MM.1S (cell line): ENCODE data around the gene LRRC26.

ENCODE experiments used
- EZH2 ChIP-seq: fragments of 300-600 bp; sonication (generic); optimal IDR thresholded peaks from 2 replicates; pipeline ENCODE3; 2017; ENCODE audit warnings: low read depth, mild to moderate bottlenecking, antibody characterized with exemption, low read length, mixed read lengths
- TF ChIP-seq, protein P1 (sequence below): fragments of 300-600 bp; sonication (generic); IDR thresholded peaks from 2 replicates; pipeline ENCODE4 v1.5.1; 2016; ENCODE audit warnings: antibody characterized with exemption, low read length, mixed read lengths

DNA sequence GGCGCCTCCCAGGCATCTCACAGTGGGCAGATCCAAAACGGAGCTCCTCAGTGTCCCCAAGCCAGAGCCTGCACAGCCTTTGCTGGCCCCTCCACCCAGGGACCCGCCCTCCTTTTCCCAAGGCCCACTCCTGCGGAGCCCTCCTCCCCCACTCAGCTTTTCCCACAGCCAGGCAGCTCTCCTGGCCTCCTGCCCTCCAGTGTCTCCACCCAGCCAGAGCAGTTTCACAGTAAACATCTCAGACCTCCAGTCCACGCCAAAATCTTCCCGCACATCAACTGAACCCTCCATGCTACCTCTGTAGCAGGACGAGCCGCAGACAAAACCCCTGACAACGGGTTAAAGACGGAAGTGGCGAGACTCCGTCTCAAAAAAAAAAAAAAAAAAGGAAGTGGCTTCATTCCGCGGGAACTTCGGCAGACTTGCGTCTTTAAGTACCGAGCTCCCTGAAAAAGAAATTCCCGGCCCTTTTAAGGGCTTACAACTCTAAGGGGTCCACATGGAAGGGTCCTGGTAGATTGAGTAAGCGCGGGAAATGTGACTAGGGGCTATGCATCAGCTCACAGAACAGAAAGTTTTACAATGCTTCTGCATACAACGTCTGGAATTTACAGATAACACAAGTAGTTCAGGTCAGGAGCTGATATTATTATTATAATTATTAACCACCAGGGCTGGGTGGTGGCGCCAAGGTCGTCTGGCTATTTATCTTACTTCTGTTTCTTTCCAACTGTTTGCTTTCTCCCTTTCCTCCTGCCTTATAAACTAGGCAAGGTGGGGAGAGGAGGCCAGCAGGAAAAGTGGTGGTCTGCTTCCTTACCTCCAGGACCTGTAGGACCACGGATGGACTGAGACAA is 42.3 kb downstream of the LRRC26 start:
- TF ChIP-seq, protein P1, sequence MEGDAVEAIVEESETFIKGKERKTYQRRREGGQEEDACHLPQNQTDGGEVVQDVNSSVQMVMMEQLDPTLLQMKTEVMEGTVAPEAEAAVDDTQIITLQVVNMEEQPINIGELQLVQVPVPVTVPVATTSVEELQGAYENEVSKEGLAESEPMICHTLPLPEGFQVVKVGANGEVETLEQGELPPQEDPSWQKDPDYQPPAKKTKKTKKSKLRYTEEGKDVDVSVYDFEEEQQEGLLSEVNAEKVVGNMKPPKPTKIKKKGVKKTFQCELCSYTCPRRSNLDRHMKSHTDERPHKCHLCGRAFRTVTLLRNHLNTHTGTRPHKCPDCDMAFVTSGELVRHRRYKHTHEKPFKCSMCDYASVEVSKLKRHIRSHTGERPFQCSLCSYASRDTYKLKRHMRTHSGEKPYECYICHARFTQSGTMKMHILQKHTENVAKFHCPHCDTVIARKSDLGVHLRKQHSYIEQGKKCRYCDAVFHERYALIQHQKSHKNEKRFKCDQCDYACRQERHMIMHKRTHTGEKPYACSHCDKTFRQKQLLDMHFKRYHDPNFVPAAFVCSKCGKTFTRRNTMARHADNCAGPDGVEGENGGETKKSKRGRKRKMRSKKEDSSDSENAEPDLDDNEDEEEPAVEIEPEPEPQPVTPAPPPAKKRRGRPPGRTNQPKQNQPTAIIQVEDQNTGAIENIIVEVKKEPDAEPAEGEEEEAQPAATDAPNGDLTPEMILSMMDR = no peak
- TF ChIP-seq EZH2 = no peak
